Thoracic aorta (tissue), 2 donors: ENCODE measurements around the gene MYL9. TPM values are rescaled to one million over a fixed set of nuclear protein-coding genes. Genes with fewer than 3 reads are reported as not detected.

Experiments
- ATAC-seq: fragments of 150-250 bp; one replicate; pipeline ENCODE4 v1.8.0; 2017; ENCODE audit warnings: low read depth; ENCODE audit not compliant: insufficient number of reproducible peaks, low FRiP score
- DNase-seq: peaks from one replicate; pipeline ENCODE4 v3.0.0-alpha.2; 2020; ENCODE audit warnings: low spot score
- H3K27ac ChIP-seq, 2 donors: fragments of 200-600 bp; sonication (generic); 1 replicate in 1 of 2; 2 replicates in 1 of 2; pipeline ENCODE4 v1.5.1; 2016; ENCODE audit warnings: mild to moderate bottlenecking in 2 of 2, moderate library complexity in 2 of 2
- H3K27me3 ChIP-seq: fragments of 200-600 bp; sonication (generic); replicated peaks from 2 replicates; pipeline ENCODE4 v1.6.0; 2016; ENCODE audit warnings: mild to moderate bottlenecking; ENCODE audit not compliant: insufficient read depth
- H3K36me3 ChIP-seq: fragments of 200-600 bp; sonication (generic); one replicate; pipeline ENCODE4 v1.5.1; 2016
- H3K4me1 ChIP-seq, 2 donors: fragments of 200-600 bp; sonication (generic); 1 replicate in 1 of 2; 2 replicates in 1 of 2; pipeline versions ENCODE4 v1.5.1 to v1.6.0; 2016; ENCODE audit warnings: low read depth in 2 of 2, mild to moderate bottlenecking in 1 of 2; ENCODE audit not compliant: control insufficient read depth in 1 of 2
- H3K4me3 ChIP-seq: fragments of 200-600 bp; sonication (generic); 2 replicates; pipeline ENCODE4 v1.5.1; 2016; ENCODE audit warnings: mild to moderate bottlenecking
- H3K9me3 ChIP-seq: fragments of 200-600 bp; sonication (generic); 2 replicates; pipeline ENCODE4 v1.5.1; 2016
- CTCF ChIP-seq: fragments of 200-600 bp; sonication (generic); IDR thresholded peaks from one replicate; pipeline ENCODE4 v1.5.1; 2019; ENCODE audit warnings: antibody characterized with exemption
- total RNA-seq, 2 donors: library from RNA; depleted of rRNA; stranded (reverse); fragments of >200 nt; gene quantifications; one replicate each; pipeline versions ENCODE4 v1.1.0 to v1.2.3, GENCODE V29; 2016

Gene MYL9
- total RNA-seq, 2 donors from 2014 or later: 531 to 1,491 TPM

DNA sequence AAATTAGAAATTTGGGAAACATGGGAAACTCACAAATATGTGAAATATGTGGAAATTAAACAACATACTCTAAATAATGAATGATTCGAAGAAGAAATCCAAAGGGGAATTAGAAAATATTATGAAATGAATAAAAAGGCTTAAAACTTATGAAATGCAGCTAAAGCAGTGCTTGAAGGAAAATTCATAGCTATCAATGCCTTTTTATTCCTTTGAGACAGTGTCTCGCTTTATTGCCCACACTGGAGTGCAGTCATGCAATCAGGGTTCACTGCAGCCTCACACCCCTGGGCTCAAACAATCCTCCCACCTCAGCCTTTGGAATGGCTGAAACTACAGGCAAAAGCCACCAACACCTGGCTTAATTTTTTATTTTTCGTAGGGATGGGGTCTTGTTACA is 24.2 kb downstream of the MYL9 start:
- no peaks in the 10 kb centered on the region for H3K36me3 ChIP-seq
- no peaks in the 10 kb centered on the region for H3K27me3 ChIP-seq
- no peak for ATAC-seq
- H3K4me1 ChIP-seq: no peaks in the 10 kb centered on the region
- H3K4me3 ChIP-seq: no peak overlapping the region
- no peak for DNase-seq
- TF ChIP-seq CTCF: no peak
- H3K9me3 ChIP-seq: no peaks in the 10 kb centered on the region
- no peak overlapping the region for H3K27ac ChIP-seq

DNA sequence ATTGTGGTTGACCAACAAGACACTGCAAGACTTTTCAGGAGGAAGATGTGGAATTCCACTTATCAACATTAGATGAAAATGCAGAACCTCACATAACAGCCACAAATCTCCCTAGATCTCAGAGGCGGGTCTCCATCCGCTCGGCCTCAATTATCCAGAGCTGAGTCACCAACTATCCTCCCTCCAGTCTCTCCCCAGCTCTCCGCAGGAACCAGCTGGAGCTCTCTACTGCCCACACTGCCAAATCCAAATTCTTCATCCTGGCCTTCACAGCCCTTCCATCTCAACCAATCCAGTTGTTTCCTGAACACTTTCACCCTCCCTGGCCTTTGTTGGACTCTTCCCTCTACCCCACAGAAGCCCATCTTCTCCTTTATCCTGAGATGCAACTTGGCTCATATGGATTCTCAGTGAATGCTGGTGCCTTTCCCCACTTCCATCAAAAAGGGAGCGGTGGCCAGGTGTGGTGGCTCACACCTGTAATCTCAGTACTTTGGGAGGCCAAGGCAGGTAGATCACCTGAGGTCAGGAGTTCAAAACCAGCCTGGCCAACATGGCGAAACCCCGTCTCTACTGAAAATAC is 28.6 kb downstream of the MYL9 start:
- H3K9me3 ChIP-seq: no peaks in the 10 kb centered on the region
- no peaks in the 10 kb centered on the region for H3K27me3 ChIP-seq
- no peak overlapping the region for H3K4me3 ChIP-seq
- H3K27ac ChIP-seq: no peak overlapping the region
- H3K36me3 ChIP-seq: no peaks in the 10 kb centered on the region
- DNase-seq (no peak), ATAC-seq (no peak)
- no peak for TF ChIP-seq CTCF
- peaks cover 0 to 7% of the 10 kb centered on the region in 2 donors for H3K4me1 ChIP-seq

GRCh38 chr20:36571564-36572504 is 30.5 kb downstream of the MYL9 start:
- ATAC-seq (no peak), DNase-seq (no peak)
- H3K27ac ChIP-seq: peak overlapping the region; percentile 75 to 93
- H3K27me3 ChIP-seq: no peaks in the 10 kb centered on the region
- peaks cover 4 to 22% of the 10 kb centered on the region in 2 donors for H3K4me1 ChIP-seq
- TF ChIP-seq CTCF: no peak
- no peaks in the 10 kb centered on the region for H3K36me3 ChIP-seq
- no peaks in the 10 kb centered on the region for H3K9me3 ChIP-seq
- peak overlapping the region; percentile 94 for H3K4me3 ChIP-seq

- H3K4me3 ChIP-seq: peak overlapping the region; percentile 94
- H3K27me3 ChIP-seq: no peaks in the 10 kb centered on the region
- no peak for TF ChIP-seq CTCF
Observed at GRCh38 chr20:36572701-36573102, 31.4 kb downstream of the MYL9 start.

GRCh38 chr20:36573103-36573797 is 31.9 kb downstream of the MYL9 start, which contains the start of gene TGIF2:
TSS of gene TGIF2 (plus strand) at chr20:36573597. CDS start at chr20:36578775, 5,178 bp downstream.
- no peaks in the 10 kb centered on the region for H3K27me3 ChIP-seq
- peaks cover 4 to 22% of the 10 kb centered on the region in 2 donors for H3K4me1 ChIP-seq
- no peak for TF ChIP-seq CTCF
- H3K27ac ChIP-seq: peak within 1 kb of the TSS; percentile 75 to 93
- ATAC-seq (peak; percentile 50), DNase-seq (peak; percentile 50)
- H3K9me3 ChIP-seq: no peaks in the 10 kb centered on the region
- H3K36me3 ChIP-seq: no peaks in the 10 kb centered on the region
- H3K4me3 ChIP-seq: peak within 1 kb of the TSS; percentile 94

More at GRCh38 chr20:36572701-36573102, 31.4 kb downstream of the MYL9 start:
- Histone ChIP-seq H3K27ac (peak overlapping the region; percentile 75 to 93), H3K9me3 (no peaks in the 10 kb centered on the region), H3K4me1 (peaks cover 4 to 22% of the 10 kb centered on the region in 2 donors), H3K36me3 (no peaks in the 10 kb centered on the region)
- ATAC-seq (no peak), DNase-seq (no peak)
